HG02981 (cell line): ENCODE measurements around the gene MSI1.

Experiments
- ATAC-seq: cut with Tn5 transposase; IDR thresholded peaks from one replicate; pipeline ENCODE4 v1.9.1; 2021; ENCODE audit warnings: mild to moderate bottlenecking, moderate library complexity; ENCODE audit not compliant: unreplicated experiment

Gene MSI1

GRCh38 chr12:120368789-120369602, at the start of gene MSI1:
TSS of gene MSI1 (minus strand) at chr12:120369164. CDS start at chr12:120369091, 73 bp downstream.
- ATAC-seq = no peak

DNA sequence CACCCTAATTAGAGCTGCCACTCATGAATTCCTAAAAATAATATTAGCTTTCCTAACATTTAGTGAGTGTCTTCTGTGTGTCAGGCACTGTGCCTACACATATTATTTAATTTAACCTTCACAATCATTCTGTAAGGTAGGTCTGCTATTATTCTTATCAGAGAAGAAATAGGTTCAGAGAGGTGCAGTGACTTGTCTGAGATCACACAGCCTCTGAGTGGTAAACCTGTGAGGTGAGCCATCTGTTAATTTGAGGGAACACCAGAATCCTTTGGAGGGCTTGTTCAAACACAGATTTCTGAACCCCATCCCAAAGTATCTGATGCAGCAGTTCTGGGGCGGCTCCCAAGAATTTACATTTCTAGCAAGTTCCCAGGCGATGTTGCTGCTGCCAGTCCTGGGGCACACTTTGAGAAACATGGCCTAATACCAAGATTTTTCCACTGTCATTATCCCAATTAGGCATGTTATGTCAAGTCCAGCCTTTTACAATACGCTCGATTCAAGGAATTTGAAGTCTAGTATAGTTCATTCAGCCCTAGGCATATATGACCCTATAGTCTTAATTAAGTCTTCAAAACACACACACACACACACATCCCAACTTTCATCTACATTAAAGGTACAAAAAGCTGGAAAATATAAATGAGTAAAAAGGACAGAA, 49.1 kb upstream of the MSI1 start:
- ATAC-seq = no peak

- no peak for ATAC-seq
Measured at GRCh38 chr12:120416490-120417216, 47.7 kb upstream of the MSI1 start.

- ATAC-seq = no peak
Measured at GRCh38 chr12:120413901-120414695, 45.1 kb upstream of the MSI1 start.

GRCh38 chr12:120412421-120412820, 43.5 kb upstream of the MSI1 start:
- ATAC-seq = no peak

GRCh38 chr12:120408771-120409170, 39.8 kb upstream of the MSI1 start:
- no peak for ATAC-seq

GRCh38 chr12:120406553-120406952, 37.6 kb upstream of the MSI1 start:
- ATAC-seq = no peak

- no peak for ATAC-seq
Measured at GRCh38 chr12:120406069-120406468, 37.1 kb upstream of the MSI1 start.

DNA sequence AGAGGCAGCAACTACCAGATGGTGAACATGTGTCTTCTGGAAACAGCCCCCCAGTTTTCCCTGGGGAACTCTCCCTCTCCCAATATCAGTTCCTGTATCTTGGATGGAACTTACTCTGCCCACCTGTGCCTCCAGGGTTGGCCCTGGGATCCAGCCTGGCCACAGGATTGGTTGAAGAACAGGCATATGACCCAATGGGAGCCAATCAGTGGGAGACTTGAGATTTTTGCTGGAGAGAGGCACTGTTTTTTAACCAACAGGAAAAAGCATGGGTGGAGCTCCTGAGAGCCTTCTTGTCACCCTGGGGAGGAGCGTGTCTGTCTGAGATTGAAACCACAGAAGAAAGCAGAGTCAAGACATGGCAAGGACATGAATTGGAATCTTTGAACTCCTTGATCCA, 35.3 kb upstream of the MSI1 start:
- no peak for ATAC-seq

GRCh38 chr12:120403869-120404268, 34.9 kb upstream of the MSI1 start:
- no peak for ATAC-seq

- ATAC-seq = no peak
Measured at GRCh38 chr12:120402217-120402616, 33.3 kb upstream of the MSI1 start.

DNA sequence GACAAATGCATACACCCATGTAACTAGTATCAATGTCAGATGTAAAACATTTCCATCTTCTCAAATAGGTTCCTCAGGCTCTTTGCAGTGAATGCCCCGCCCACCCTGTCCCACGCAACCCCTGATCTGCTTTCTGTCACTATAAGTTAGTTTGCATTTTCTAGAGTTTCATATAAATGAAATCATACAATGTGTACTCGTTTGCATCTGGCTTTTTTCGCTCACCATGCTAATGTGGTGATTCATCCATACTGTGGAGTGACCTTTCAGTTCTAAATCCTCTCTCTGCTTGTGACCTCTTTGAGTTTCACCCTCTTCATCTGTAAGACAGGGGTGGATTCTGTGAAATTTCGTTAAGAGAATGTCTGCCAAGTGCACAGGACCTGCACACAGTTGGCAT, 30.6 kb upstream of the MSI1 start:
- no peak for ATAC-seq

DNA sequence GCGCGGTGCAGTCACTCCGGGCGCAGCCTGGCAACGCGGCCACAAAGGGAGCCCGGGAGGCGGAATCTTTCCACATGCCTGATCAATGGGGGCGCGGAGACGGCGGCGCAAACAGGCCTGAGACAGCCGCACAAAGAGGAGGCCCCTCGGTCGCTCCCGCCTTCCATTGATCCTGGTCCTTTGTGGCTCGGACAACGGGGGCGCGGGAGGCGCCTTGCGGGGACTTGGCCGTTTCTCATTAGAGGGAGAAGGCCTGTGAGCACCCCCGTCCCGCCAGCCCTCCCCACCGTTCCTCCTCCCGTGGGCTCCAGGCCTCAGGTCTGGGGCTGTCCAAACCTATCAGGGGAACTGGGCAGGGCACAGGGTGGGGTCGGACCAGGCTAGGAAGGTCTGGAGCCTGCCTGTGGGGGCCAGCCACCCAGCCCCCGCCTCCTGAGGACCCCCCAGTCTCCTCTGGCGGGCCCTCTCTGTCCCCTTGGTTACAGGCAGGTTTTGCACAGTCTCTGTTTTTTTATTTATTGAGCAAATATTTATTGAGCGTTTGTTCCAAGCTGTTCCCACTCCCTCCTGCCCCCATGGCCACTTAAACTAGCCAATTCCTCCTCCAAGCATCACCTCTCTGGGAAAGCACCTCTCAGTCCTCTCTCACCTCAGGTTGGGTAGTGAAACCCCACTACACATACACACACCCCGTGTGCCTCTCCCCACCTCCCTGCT, 29.0 kb upstream of the MSI1 start:
- ATAC-seq = no peak

- ATAC-seq = no peak
Measured at GRCh38 chr12:120394483-120395367, 25.8 kb upstream of the MSI1 start.

GRCh38 chr12:120390540-120391120, 21.7 kb upstream of the MSI1 start:
- ATAC-seq = no peak

DNA sequence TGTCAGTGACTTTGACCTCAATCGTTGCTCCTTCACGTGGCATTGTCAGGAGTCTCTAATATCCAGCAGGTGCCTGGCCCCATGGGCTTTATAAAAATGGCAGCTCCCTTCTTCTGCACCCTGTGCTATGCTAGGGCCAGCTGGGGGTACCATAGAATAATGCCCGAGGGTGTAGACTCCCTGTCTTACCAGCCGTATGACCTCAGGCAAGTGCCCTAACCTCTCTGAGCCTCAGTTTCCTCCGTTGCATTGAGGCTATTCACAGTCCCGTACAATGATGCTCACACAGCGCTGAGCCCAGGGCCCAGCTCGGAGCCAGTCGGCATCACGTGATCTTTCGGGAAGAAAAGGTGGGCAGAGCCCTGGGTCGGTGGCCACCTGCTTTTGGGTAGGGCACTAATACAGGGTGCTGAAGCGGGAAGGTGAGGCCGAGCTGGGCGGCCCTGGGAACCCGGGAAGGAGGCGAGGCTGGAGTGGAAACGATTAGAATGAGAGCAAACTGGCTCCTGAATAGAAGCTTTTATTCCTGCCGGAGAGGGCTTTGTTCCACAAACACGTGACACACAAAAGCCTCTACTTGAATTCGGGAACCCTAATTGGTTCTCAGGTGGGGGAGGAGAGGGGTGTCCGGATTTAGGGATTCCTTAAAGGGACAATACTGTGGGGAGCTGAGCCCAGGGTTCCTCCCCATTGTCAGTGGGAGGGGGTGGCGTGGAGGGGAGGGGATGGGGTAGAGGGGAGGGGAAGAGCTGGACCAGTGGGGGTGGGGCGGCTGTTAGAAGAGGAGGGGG, 19.9 kb upstream of the MSI1 start:
- ATAC-seq = no peak

DNA sequence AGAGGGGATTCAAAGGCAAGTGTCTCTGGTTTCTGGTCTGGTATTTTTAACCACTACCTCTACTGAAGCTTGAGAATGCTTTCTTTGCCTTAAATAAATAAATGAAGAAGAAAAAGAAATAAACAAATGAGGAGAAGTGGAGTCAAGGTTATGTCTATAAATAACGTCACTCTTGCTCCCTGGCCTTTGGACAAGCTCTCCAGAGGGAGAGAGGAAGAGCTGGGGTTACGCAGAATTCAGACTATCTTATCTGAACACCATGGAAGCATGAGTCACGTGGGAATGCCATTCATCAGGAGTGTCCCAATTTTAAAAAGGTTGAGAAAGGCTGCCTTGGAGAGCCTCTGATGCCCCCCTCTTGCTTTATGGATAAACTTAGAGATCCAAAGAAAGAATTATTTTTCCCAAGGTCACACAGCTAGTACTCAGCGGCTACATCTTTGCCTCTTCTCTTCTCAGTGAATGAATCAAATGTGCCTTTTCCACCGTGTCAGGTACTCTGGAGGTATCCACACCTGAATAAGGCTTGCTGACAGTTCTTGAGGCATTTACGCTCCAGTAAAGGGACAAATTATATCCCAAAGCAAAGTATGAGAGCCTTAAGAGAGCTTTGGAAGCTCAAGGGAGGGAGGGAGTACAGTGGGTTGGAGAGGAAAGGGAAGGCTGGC, 12.9 kb upstream of the MSI1 start:
- no peak for ATAC-seq

DNA sequence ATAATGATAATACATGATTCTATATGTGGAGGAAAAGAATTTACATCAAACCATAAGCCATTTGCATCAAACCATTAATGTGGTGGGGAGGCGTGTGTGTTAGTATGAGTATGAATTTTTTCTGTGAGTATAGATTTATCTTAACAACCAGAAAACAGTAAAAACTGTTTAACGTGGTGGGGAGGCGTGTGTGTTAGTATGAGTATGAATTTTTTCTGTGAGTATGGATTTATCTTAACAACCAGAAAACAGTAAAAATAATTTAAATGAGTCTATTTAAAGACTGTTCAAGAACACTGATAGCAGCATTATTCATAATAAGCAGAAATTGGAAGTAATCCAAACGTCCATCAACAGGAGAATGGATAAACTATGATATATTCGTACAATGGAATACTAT, 9.1 kb upstream of the MSI1 start:
- no peak for ATAC-seq
